ENCODE measurements around the gene KLHL24. TPM values are rescaled to one million over a fixed set of nuclear protein-coding genes. Genes with fewer than 3 reads are reported as not detected.

The KLHL24 gene
- total RNA-seq, 4 donors from 2014 or later = 163 to 320 (median 214) TPM

GRCh38 chr3:183641882-183642281 is 6.5 kb downstream of the KLHL24 start:
- H3K36me3 ChIP-seq = no peaks in the 10 kb centered on the region
- no peak for DNase-seq
- TF ChIP-seq POLR2A (IDR thresholded peaks at IDR 0.05) (no peak), CTCF (IDR thresholded peaks at IDR 0.05) (no peak)
- peak overlapping the region; percentile 24 to 67 (median 65) for H3K27ac ChIP-seq
- H3K9me3 ChIP-seq = no peaks in the 10 kb centered on the region
- 52 to 96% methylated on average over 2 of the region's 2 CpGs for WGBS, 2 donors
- no peaks in the 10 kb centered on the region for H3K27me3 ChIP-seq
- H3K4me3 ChIP-seq (replicated peaks in 1 of 3) = no peak overlapping the region
- intact Hi-C loops (cut with DNase I) = no loop called here
- peaks cover 31 to 33% of the 10 kb centered on the region in 2 donors for H3K4me1 ChIP-seq

- H3K36me3 ChIP-seq = no peaks in the 10 kb centered on the region
- no peak overlapping the region for H3K4me3 ChIP-seq (replicated peaks in 1 of 3)
- 86 to 94% methylated on average over 1 of the region's 1 CpG for WGBS, 2 donors
- H3K27me3 ChIP-seq = no peaks in the 10 kb centered on the region
- intact Hi-C loops (cut with DNase I) = no loop called here
- no peak for DNase-seq
- peaks cover 12 to 15% of the 10 kb centered on the region in 2 donors for H3K4me1 ChIP-seq
- no peaks in the 10 kb centered on the region for H3K9me3 ChIP-seq
- TF ChIP-seq POLR2A (IDR thresholded peaks at IDR 0.05) = no peak
- TF ChIP-seq CTCF (IDR thresholded peaks at IDR 0.05) = no peak
- H3K27ac ChIP-seq = no peak overlapping the region
These were observed 8.8 kb downstream of the KLHL24 start for GRCh38 chr3:183644244-183644643.

GRCh38 chr3:183645254-183645653 is 9.8 kb downstream of the KLHL24 start:
- intact Hi-C loops (cut with DNase I) = no loop called here

GRCh38 chr3:183650554-183650953 is 15.1 kb downstream of the KLHL24 start:
- peaks cover 22 to 42% of the 10 kb centered on the region in 2 donors for H3K36me3 ChIP-seq
- WGBS, 2 donors = 96 to 98% methylated on average over 4 of the region's 4 CpGs
- intact Hi-C loops (cut with DNase I) = no loop called here
- no peak overlapping the region for H3K27ac ChIP-seq
- no peaks in the 10 kb centered on the region for H3K4me1 ChIP-seq
- H3K27me3 ChIP-seq = no peaks in the 10 kb centered on the region
- H3K4me3 ChIP-seq (replicated peaks in 1 of 3) = no peak overlapping the region
- H3K9me3 ChIP-seq = no peaks in the 10 kb centered on the region
- no peak for TF ChIP-seq CTCF (IDR thresholded peaks at IDR 0.05)
- no peak for TF ChIP-seq POLR2A (IDR thresholded peaks at IDR 0.05)
- no peak for DNase-seq

More at GRCh38 chr3:183645254-183645653, 9.8 kb downstream of the KLHL24 start:
- WGBS, 2 donors = 97 to 98% methylated on average over 2 of the region's 2 CpGs
- Histone ChIP-seq H3K27ac (no peak overlapping the region), H3K36me3 (peaks cover under 1% of the 10 kb centered on the region in 2 donors), H3K4me3 (replicated peaks in 1 of 3) (no peak overlapping the region), H3K4me1 (peaks cover 9 to 12% of the 10 kb centered on the region in 2 donors), H3K9me3 (no peaks in the 10 kb centered on the region), H3K27me3 (no peaks in the 10 kb centered on the region)
- DNase-seq = no peak
- TF ChIP-seq CTCF (IDR thresholded peaks at IDR 0.05) = no peak
- TF ChIP-seq POLR2A (IDR thresholded peaks at IDR 0.05) = no peak

- no peaks in the 10 kb centered on the region for H3K4me1 ChIP-seq
- TF ChIP-seq POLR2A (IDR thresholded peaks at IDR 0.05) = no peak
- no peak for TF ChIP-seq CTCF (IDR thresholded peaks at IDR 0.05)
- peaks cover 22 to 46% of the 10 kb centered on the region in 2 donors for H3K36me3 ChIP-seq
- no peaks in the 10 kb centered on the region for H3K9me3 ChIP-seq
- DNase-seq = no peak
- intact Hi-C loops (cut with DNase I) = no loop called here
- H3K27me3 ChIP-seq = no peaks in the 10 kb centered on the region
- H3K4me3 ChIP-seq (replicated peaks in 1 of 3) = no peak overlapping the region
- WGBS, 2 donors = 81 to 96% methylated on average over 6 of the region's 6 CpGs
- H3K27ac ChIP-seq = no peak overlapping the region
These were observed 18.0 kb downstream of the KLHL24 start for GRCh38 chr3:183653209-183654064.

Data from thyroid gland (tissue), 4 donors.